Measurements from ENCODE around the gene ANKS1B.

- TF ChIP-seq, protein P1, sequence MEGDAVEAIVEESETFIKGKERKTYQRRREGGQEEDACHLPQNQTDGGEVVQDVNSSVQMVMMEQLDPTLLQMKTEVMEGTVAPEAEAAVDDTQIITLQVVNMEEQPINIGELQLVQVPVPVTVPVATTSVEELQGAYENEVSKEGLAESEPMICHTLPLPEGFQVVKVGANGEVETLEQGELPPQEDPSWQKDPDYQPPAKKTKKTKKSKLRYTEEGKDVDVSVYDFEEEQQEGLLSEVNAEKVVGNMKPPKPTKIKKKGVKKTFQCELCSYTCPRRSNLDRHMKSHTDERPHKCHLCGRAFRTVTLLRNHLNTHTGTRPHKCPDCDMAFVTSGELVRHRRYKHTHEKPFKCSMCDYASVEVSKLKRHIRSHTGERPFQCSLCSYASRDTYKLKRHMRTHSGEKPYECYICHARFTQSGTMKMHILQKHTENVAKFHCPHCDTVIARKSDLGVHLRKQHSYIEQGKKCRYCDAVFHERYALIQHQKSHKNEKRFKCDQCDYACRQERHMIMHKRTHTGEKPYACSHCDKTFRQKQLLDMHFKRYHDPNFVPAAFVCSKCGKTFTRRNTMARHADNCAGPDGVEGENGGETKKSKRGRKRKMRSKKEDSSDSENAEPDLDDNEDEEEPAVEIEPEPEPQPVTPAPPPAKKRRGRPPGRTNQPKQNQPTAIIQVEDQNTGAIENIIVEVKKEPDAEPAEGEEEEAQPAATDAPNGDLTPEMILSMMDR (IDR thresholded peaks at IDR 0.05): no peak
- no peak for TF ChIP-seq POLR2A (IDR thresholded peaks at IDR 0.05)
Measured at GRCh38 chr12:99330216-99330615, 654.5 kb downstream of the ANKS1B start.

Data from thyroid gland (tissue), 4 donors.